MCF 10A (cell line): ENCODE measurements around the gene PSMG3. TPM values are rescaled to one million over a fixed set of nuclear protein-coding genes. Genes with fewer than 3 reads are reported as not detected.

ENCODE experiments used
- BruUV-seq: library from RNA; stranded (reverse); fragments of 400-500 nt; replicated peaks from 2 replicates; lab custom pipeline; 2021; lab: Mats Ljungman, UMichigan
- CTCF ChIA-PET: fragments of 300-600 bp; sonication (Branson Sonifier 250); formaldehyde crosslinking; extraction: SDS; loops from one replicate; lab custom pipeline; 2021; ENCODE audit warnings: antibody characterized with exemption, inconsistent platforms; lab: Yijun Ruan, JAX
- POLR2A ChIA-PET: fragments of 300-600, 350-650 bp; sonication (Branson Sonifier 250); formaldehyde crosslinking; extraction: SDS; loops from one replicate; lab custom pipeline; 2020; ENCODE audit warnings: antibody characterized with exemption, inconsistent platforms; lab: Yijun Ruan, JAX
- DNase-seq: peaks from one replicate; pipeline ENCODE4 v3.0.0-alpha.2; 2018; ENCODE audit not compliant: unreplicated experiment
- H3K27ac Mint-ChIP-seq: one replicate; pipeline ENCODE4 v1.8.0; 2022; ENCODE audit warnings: mild to moderate bottlenecking, low read depth, mixed read lengths; ENCODE audit not compliant: unreplicated experiment
- H3K27me3 Mint-ChIP-seq: one replicate; pipeline ENCODE4 v1.8.0; 2022; ENCODE audit warnings: mixed read lengths; ENCODE audit not compliant: insufficient read depth, unreplicated experiment
- H3K36me3 Mint-ChIP-seq: one replicate; pipeline ENCODE4 v1.8.0; 2022; ENCODE audit warnings: mild to moderate bottlenecking, moderate library complexity, mixed read lengths; ENCODE audit not compliant: insufficient read depth, unreplicated experiment
- H3K4me1 Mint-ChIP-seq: one replicate; pipeline ENCODE4 v1.8.0; 2022; ENCODE audit warnings: mixed read lengths; ENCODE audit not compliant: insufficient read depth, unreplicated experiment
- H3K4me3 Mint-ChIP-seq: one replicate; pipeline ENCODE4 v1.8.0; 2022; ENCODE audit warnings: mild to moderate bottlenecking, moderate library complexity, mixed read lengths; ENCODE audit not compliant: unreplicated experiment
- H3K9me3 Mint-ChIP-seq: one replicate; pipeline ENCODE4 v1.8.0; 2022; ENCODE audit warnings: mixed read lengths; ENCODE audit not compliant: unreplicated experiment
- intact Hi-C: fragments of 100-400 bp; cut with micrococcal nuclease; formaldehyde crosslinking; loops from 2 replicates; pipeline ENCODE4 v1.14.1; 2022
- total RNA-seq: library from RNA; stranded (reverse); gene quantifications from 2 replicates; pipeline ENCODE4 v1.2.3, GENCODE V29; 2022
- TF ChIP-seq, protein P1 (sequence below): fragments of 200-600 bp; IDR thresholded peaks from one replicate; pipeline ENCODE4 v1.8.0; 2022; ENCODE audit warnings: antibody characterized with exemption, mild to moderate bottlenecking; ENCODE audit not compliant: unreplicated experiment

PSMG3 gene
- total RNA-seq, 1 experiment from 2014 or later: 42.1 TPM

DNA sequence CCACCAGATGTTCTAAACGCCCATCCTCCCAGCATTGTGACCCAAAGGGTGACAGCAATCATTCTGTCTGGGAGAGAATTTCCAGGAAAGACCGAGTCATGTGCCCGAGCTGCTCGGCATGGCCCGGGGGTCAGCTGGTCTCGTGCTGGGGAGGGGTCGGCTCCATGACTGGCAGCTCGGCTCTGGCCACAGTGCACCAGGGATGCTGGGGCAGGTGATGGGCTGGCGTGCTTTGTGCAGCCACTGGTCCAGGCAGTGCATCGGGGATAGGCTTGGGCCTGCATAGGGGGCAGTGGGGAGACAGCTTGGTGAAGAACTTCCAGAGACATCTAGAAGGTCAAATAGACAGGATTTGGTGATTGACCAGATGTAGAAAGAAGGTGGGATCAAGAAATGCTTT is 39.2 kb upstream of the PSMG3 start:
- no TSS peak for BruUV-seq
- Mint-ChIP-seq H3K36me3 (peaks cover 7% of the 10 kb centered on the region), H3K9me3 (no peaks in the 10 kb centered on the region), H3K4me1 (peaks cover 17% of the 10 kb centered on the region), H3K27ac (no peak overlapping the region), H3K4me3 (no peak overlapping the region), H3K27me3 (peaks cover 41% of the 10 kb centered on the region)
- intact Hi-C loops: no loop called here
- TF ChIP-seq, protein P1, sequence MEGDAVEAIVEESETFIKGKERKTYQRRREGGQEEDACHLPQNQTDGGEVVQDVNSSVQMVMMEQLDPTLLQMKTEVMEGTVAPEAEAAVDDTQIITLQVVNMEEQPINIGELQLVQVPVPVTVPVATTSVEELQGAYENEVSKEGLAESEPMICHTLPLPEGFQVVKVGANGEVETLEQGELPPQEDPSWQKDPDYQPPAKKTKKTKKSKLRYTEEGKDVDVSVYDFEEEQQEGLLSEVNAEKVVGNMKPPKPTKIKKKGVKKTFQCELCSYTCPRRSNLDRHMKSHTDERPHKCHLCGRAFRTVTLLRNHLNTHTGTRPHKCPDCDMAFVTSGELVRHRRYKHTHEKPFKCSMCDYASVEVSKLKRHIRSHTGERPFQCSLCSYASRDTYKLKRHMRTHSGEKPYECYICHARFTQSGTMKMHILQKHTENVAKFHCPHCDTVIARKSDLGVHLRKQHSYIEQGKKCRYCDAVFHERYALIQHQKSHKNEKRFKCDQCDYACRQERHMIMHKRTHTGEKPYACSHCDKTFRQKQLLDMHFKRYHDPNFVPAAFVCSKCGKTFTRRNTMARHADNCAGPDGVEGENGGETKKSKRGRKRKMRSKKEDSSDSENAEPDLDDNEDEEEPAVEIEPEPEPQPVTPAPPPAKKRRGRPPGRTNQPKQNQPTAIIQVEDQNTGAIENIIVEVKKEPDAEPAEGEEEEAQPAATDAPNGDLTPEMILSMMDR: no peak
- POLR2A ChIA-PET: no interaction called here
- DNase-seq: no peak
- CTCF ChIA-PET: interaction anchor here (0.5 to 0.7 kb wide), 5 partner anchors 101 to 892 kb away, joined by 3 to 4 read pairs (median 3); no protein-coding TSS in a partner anchor

DNA sequence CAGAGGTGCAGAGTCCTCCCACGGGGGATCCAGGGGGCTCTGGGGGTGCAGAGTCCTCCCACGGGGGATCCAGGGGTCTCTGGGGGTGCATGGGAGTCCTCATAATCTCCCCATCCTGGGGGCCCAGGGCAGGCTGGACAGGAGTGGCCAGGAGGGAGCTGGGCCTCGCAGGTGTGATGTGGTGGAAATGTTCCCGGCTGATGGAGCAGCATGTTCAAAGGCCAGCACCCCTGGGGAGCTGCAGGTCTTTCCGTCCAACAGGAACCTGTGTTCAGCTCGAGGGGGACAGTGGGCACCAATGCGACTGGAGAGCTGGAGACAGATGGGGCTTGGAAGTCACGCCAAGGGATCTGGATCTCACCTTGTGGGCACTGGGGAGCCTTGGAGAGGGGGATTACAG is 38.5 kb upstream of the PSMG3 start:
- H3K9me3 Mint-ChIP-seq: no peaks in the 10 kb centered on the region
- no peak overlapping the region for H3K4me3 Mint-ChIP-seq
- H3K36me3 Mint-ChIP-seq: peaks cover 7% of the 10 kb centered on the region
- H3K27me3 Mint-ChIP-seq: peaks cover 44% of the 10 kb centered on the region
- no peak for DNase-seq
- POLR2A ChIA-PET: no interaction called here
- intact Hi-C loops: no loop called here
- BruUV-seq: no TSS peak
- TF ChIP-seq, protein P1: no peak
- CTCF ChIA-PET: interaction anchor here (0.5 to 0.6 kb wide), 2 partner anchors 101 to 331 kb away, joined by 3 to 4 read pairs; no protein-coding TSS in a partner anchor
- no peak overlapping the region for H3K27ac Mint-ChIP-seq
- peaks cover 17% of the 10 kb centered on the region for H3K4me1 Mint-ChIP-seq

DNA sequence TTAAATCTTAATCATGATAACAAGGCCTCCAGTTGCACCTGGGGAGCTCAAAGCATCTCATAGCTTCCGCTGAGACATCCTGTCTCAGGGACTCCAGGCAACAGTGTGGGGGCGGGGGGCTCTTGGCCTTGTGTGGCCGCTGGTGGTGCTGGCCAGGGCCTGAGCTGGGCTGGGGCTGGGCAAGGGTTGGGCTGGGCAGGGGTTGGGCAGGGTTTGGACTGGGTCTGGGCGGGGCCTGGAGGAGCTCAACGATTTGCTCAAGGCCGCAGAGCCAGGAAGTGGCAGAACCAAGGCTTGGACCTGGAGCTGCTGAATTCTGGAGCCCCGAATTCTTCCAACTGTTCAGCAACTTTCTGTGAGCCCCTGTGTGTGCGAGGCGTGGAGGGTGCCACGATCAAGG is 37.9 kb upstream of the PSMG3 start:
- TF ChIP-seq, protein P1: no peak
- Mint-ChIP-seq H3K27ac (no peak overlapping the region), H3K4me1 (peaks cover 17% of the 10 kb centered on the region), H3K27me3 (peaks cover 51% of the 10 kb centered on the region), H3K9me3 (no peaks in the 10 kb centered on the region), H3K36me3 (peaks cover 7% of the 10 kb centered on the region), H3K4me3 (no peak overlapping the region)
- POLR2A ChIA-PET: no interaction called here
- no peak for DNase-seq
- CTCF ChIA-PET: interaction anchor here (0.5 to 0.6 kb wide), 2 partner anchors 15 to 1279 kb away, joined by 3 read pairs; no protein-coding TSS in a partner anchor
- no TSS peak for BruUV-seq
- intact Hi-C loops: no loop called here

DNA sequence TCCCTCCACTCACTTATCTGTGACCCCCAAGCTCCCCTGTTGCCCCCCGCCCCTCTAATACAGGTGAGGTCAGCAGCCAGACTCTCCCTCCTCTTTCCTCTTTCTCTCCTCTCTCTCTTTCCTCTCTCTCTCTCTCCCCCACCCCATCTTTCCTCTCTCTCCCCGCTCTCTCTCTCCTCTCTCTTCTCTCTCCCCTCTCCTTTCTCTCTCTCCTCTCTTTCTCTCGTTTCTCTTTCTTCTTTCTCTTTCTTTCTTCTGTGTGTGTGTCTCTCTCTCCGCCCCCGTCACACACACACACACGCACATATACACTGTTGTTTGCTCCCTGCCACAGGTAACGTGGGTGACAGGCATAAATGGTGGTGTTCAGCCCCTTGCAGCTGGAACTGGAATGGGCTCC is 37.2 kb upstream of the PSMG3 start:
- Mint-ChIP-seq H3K4me3 (no peak overlapping the region), H3K27me3 (peaks cover 55% of the 10 kb centered on the region), H3K9me3 (no peaks in the 10 kb centered on the region), H3K27ac (no peak overlapping the region), H3K36me3 (peaks cover 7% of the 10 kb centered on the region), H3K4me1 (peaks cover 14% of the 10 kb centered on the region)
- ChIA-PET POLR2A (no interaction called here), CTCF (interaction anchor here (0.7 kb wide), 1 partner anchor 28 kb away, joined by 4 read pairs; no protein-coding TSS in a partner anchor)
- BruUV-seq: no TSS peak
- intact Hi-C loops: no loop called here
- TF ChIP-seq, protein P1: no peak
- DNase-seq: no peak
